Stimulated activated CD4-positive, alpha-beta T cell treated with anti-CD3 and anti-CD28 coated beads, Interleukin-4, amount 100 ng/mL, for 4 hours (primary cell): ENCODE measurements around the gene SLC25A22.

Source experiments
- DNase-seq, 2 experiments: peaks; one replicate each; pipeline ENCODE4 v3.0.0-alpha.2; 2020

The SLC25A22 gene

DNA sequence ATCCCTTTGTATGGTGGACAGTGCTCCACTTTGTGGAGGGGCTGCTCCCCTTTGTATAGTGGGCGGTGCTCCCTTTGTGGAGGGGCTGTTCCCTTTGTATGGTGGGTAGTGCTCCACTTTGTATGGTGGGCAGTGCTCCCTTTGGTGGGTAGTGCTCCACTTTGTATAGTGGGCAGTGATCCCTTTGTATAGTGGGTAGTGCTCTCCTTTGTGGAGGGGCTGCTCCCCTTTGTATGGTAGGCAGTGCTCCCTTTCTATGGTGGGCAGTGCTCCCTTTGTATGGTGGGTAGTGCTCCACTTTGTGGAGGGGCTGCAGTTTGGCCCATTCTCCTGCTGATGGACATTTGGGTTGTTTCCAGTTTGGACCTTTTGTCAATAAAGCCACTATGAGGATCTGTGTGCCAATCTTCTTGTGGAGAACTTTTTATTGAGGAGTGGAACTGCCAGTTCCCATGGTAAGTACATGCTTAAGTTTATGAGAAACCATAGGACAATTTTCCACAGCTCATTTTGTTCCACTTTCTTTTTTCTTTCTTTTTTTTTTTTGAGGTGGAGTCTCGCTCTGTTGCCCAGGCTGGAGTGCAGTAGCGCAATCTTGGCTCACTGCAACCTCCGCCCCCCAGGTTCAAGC, 55.4 kb downstream of the SLC25A22 start:
- no peak for DNase-seq

DNA sequence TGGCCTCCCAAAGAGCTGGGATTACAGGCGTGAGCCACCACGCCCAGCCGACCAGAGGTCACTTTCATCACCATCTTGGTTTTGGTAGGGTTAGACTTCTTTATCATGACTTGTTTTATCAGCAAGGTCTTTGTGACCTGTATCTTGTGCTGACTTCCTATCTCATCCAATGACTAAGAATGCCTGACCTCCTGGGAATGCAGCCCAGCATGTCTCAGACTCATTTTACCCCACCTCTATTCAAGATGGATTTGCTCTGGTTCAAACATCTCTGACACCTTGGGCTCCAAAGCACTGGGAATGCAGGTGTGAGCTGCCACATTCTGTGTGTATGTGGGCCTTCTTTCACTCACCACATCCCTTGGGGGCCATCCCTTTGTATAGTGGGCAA, 55.9 kb downstream of the SLC25A22 start:
- DNase-seq, result no peak
